ENCODE measurements around the gene PGA4.

Gene PGA4

GRCh38 chr11:61268588-61269250 lies 46.6 kb downstream of the PGA4 start:
- in situ Hi-C loops (cut with HindIII; ENCODE audit: low sequenced_read_pairs): no loop called here
- H3K4me3 ChIP-seq (ENCODE audit: low read depth, low read length): no peak overlapping the region
- DNase-seq (ENCODE audit: low read depth): no peak
- no peak for TF ChIP-seq CTCF (IDR thresholded peaks at IDR 0.05; ENCODE audit: low read depth, low read length, missing control alignments)

GRCh38 chr11:61270354-61271076 lies 48.4 kb downstream of the PGA4 start:
- no peak for DNase-seq (ENCODE audit: low read depth)
- in situ Hi-C loops (cut with HindIII; ENCODE audit: low sequenced_read_pairs): no loop called here
- TF ChIP-seq CTCF (IDR thresholded peaks at IDR 0.05; ENCODE audit: low read depth, low read length, missing control alignments): no peak
- no peak overlapping the region for H3K4me3 ChIP-seq (ENCODE audit: low read depth, low read length)

GRCh38 chr11:61272731-61273130 lies 50.6 kb downstream of the PGA4 start:
- no peak for TF ChIP-seq CTCF (IDR thresholded peaks at IDR 0.05; ENCODE audit: low read depth, low read length, missing control alignments)
- in situ Hi-C loops (cut with HindIII; ENCODE audit: low sequenced_read_pairs): no loop called here
- no peak for DNase-seq (ENCODE audit: low read depth)
- no peak overlapping the region for H3K4me3 ChIP-seq (ENCODE audit: low read depth, low read length)

GRCh38 chr11:61273178-61274078 lies 51.3 kb downstream of the PGA4 start:
- in situ Hi-C loops (cut with HindIII; ENCODE audit: low sequenced_read_pairs): no loop called here
- no peak overlapping the region for H3K4me3 ChIP-seq (ENCODE audit: low read depth, low read length)
- no peak for TF ChIP-seq CTCF (IDR thresholded peaks at IDR 0.05; ENCODE audit: low read depth, low read length, missing control alignments)
- DNase-seq (ENCODE audit: low read depth): no peak

- no peak for TF ChIP-seq CTCF (IDR thresholded peaks at IDR 0.05; ENCODE audit: low read depth, low read length, missing control alignments)
- in situ Hi-C loops (cut with HindIII; ENCODE audit: low sequenced_read_pairs): no loop called here
- H3K4me3 ChIP-seq (ENCODE audit: low read depth, low read length): no peak overlapping the region
- no peak for DNase-seq (ENCODE audit: low read depth)
Measured at GRCh38 chr11:61274084-61274483, 51.9 kb downstream of the PGA4 start.

- DNase-seq (ENCODE audit: low read depth): no peak
- no peak overlapping the region for H3K4me3 ChIP-seq (ENCODE audit: low read depth, low read length)
- TF ChIP-seq CTCF (IDR thresholded peaks at IDR 0.05; ENCODE audit: low read depth, low read length, missing control alignments): no peak
- in situ Hi-C loops (cut with HindIII; ENCODE audit: low sequenced_read_pairs): no loop called here
Measured at GRCh38 chr11:61275191-61275590, 53.0 kb downstream of the PGA4 start.
